ENCODE data around the gene MYCN. TPM values are rescaled to one million over a fixed set of nuclear protein-coding genes. Genes with fewer than 3 reads are reported as not detected.

MYCN gene
- total RNA-seq, 1 donor from 2014 or later: not detected

DNA sequence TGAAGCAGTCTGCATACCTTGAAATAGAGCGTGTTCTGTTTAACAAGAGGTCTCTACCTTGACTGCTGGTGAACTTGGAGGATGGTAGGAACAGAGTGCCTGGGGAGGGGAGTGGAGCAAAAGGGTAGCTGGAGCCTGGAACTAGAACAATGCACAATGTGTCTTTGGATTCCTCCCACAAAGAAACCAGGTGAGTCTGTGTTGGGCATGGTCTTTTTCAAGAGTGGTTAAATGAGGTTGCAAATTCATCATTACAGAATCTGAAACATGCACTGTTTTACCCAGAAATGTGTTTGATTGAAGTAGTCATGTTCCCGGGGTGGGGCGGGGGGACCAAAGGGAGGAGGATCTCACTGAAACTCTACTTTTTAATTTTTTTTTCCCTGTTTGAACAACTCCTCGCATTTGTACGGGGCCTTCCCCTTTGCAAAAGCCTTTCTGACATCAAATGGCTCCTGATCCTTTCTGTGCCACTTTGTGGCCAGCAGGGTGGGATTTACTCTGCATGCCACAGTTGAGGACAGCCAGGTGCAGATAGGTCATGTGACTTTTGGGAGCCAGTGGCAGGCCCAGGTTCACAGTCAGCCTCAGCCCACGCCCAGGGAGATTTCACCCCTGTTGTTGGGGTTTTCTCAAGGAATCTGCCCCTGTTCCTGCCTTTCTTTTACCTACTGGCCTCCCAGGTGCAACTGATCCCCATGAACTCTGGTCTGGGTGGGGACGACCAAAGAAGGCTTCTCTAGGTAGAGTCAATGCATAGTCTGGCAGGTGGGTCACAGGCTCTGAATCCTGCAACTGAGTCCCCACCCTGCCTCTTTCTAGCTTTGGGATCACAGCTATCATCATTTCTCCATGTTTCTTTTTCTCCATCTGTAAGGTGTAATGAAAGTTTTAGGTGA lies 28.2 kb downstream of the MYCN start:
- Mint-ChIP-seq H3K27ac (peak overlapping the region; percentile 2), H3K9me3 (peaks cover 5% of the 10 kb centered on the region), H3K27me3 (ENCODE audit: insufficient read depth) (peaks cover 3% of the 10 kb centered on the region), H3K4me1 (ENCODE audit: low read depth) (peaks cover 27% of the 10 kb centered on the region), H3K36me3 (ENCODE audit: low read depth) (no peaks in the 10 kb centered on the region), H3K4me3 (no peak overlapping the region)
- intact Hi-C loops (cut with micrococcal nuclease): no loop called here
- no peak for DNase-seq (ENCODE audit: low spot score)

- no peak overlapping the region for H3K27ac Mint-ChIP-seq
- peaks cover 27% of the 10 kb centered on the region for H3K4me1 Mint-ChIP-seq (ENCODE audit: low read depth)
- no peaks in the 10 kb centered on the region for H3K9me3 Mint-ChIP-seq
- no peaks in the 10 kb centered on the region for H3K36me3 Mint-ChIP-seq (ENCODE audit: low read depth)
- H3K27me3 Mint-ChIP-seq (ENCODE audit: insufficient read depth): peaks cover 3% of the 10 kb centered on the region
- intact Hi-C loops (cut with micrococcal nuclease): no loop called here
- DNase-seq (ENCODE audit: low spot score): no peak
- no peak overlapping the region for H3K4me3 Mint-ChIP-seq
Observed at GRCh38 chr2:15969214-15969613, 28.9 kb downstream of the MYCN start.

DNA sequence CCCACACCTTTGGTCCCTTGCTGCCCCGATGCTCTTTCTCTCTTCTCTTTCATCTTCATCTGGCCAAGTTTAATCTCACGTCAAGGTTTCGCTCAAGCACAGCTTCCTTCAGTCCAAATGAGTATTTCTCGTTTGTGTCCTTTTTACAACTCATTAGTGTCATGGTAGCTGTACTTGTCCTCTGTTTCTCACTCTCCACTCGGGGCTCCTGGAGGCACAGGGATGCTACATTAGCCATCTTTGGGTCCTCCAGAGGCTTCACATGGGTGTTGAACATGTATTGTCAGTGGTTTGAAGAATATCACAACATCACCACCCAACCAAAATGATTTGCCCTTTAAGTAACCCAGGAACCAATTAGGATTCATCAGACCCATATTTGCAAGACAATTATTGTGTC lies 30.4 kb downstream of the MYCN start:
- peaks cover 3% of the 10 kb centered on the region for H3K27me3 Mint-ChIP-seq (ENCODE audit: insufficient read depth)
- no peaks in the 10 kb centered on the region for H3K36me3 Mint-ChIP-seq (ENCODE audit: low read depth)
- peaks cover 23% of the 10 kb centered on the region for H3K4me1 Mint-ChIP-seq (ENCODE audit: low read depth)
- no peak overlapping the region for H3K4me3 Mint-ChIP-seq
- intact Hi-C loops (cut with micrococcal nuclease): no loop called here
- DNase-seq (ENCODE audit: low spot score): no peak
- H3K27ac Mint-ChIP-seq: no peak overlapping the region
- no peaks in the 10 kb centered on the region for H3K9me3 Mint-ChIP-seq

DNA sequence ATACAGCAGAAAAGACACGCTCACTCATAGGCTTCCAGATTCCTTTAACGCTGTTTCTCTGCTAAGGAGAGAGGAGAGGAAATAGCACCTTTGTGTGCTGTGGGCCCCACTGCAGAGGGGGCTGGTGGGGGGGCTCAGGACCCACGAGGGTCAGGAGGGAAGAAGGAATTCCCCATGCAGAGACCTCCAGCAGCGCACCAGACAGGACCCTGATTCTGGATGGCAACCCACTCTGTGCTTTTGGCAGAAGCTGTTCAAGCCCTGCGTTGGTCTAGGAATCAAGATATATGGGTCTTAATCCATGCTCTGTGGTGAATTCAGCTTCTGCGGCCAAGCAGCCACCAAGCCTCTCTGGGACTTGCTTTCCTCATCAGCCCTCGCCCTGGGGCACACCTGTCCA lies 31.0 kb downstream of the MYCN start:
- Mint-ChIP-seq H3K27me3 (ENCODE audit: insufficient read depth) (peaks cover 3% of the 10 kb centered on the region), H3K4me1 (ENCODE audit: low read depth) (peaks cover 17% of the 10 kb centered on the region), H3K9me3 (no peaks in the 10 kb centered on the region), H3K36me3 (ENCODE audit: low read depth) (no peaks in the 10 kb centered on the region), H3K4me3 (no peak overlapping the region), H3K27ac (no peak overlapping the region)
- intact Hi-C loops (cut with micrococcal nuclease): no loop called here
- DNase-seq (ENCODE audit: low spot score): no peak

DNA sequence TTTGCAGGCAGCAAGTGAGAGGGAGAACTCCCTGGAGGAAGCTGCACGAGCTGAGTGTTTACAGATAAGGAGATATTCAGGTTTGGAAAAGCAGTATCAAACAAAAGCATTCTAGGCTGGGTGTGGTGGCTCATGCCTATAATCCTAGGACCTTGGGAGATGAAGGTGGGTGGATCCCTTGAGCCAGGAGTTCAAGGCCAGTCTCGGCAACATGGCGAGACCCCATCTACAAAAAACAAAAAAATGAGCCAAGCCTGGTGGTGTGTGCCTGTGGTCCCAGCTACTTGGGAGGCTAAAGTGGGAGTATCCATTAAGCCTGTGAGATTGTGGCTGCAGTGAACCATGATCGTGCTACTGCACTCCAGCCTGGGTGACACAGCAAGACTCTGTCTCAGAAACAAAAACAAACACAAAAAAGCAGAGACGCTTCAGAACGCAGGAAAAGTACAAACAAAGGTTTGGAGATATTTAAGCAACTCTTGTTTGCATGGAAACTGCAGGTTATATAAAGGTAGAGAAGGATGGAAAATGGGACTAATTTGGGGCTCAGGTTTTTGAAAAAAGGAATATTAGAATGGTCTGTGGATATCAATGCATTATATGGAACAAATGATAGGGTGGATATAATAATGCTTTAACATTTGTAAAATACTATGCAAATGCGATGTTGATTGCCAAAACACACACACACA lies 31.6 kb downstream of the MYCN start:
- no peak overlapping the region for H3K27ac Mint-ChIP-seq
- H3K27me3 Mint-ChIP-seq (ENCODE audit: insufficient read depth): peaks cover 3% of the 10 kb centered on the region
- intact Hi-C loops (cut with micrococcal nuclease): no loop called here

DNA sequence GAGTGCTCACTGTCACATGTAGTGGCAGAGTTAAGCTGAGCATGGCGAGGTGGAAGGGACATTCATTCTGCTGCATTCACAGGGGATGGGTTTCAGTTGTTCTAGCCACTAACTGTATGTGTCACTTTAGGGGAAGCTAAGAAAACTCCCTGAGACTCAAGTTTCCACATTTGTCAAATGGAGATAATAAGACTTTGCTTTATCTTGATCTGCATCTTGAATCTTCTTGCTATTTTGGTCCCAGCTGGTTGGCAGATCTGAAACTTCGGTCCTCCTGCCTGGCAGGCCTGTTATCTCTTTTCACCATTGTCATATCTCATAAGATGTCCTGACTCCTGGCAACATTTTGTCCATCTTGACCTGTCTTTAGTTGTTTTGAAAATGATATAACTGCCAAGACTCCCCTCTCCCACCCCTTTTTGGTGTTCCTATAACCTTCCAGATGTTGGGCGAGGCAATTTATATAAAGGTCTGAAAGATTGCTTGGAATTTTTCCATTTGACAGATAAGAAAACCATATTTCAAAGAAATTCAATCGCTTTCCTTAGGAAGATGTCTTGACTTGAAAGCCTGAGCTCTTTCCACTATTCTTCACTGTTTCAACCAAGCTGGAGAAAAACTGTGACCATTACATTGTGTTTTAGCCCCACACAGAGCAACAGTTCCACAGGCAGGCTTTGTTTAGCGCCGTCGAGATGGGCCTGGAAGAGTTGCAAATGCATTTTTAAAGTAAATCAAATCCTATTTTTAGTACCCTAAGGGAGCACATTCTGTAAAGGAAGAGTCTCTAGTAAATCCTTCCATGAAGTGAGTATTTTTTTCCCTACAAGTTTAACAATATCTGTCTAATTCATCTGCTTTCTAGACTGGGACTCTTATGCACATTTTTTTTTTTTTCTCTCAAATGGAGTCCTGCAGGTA lies 33.4 kb downstream of the MYCN start:
- Mint-ChIP-seq H3K4me3 (no peak overlapping the region), H3K27ac (no peak overlapping the region), H3K9me3 (no peaks in the 10 kb centered on the region), H3K36me3 (ENCODE audit: low read depth) (no peaks in the 10 kb centered on the region), H3K27me3 (ENCODE audit: insufficient read depth) (peaks cover 3% of the 10 kb centered on the region), H3K4me1 (ENCODE audit: low read depth) (peaks cover 7% of the 10 kb centered on the region)
- no peak for DNase-seq (ENCODE audit: low spot score)
- intact Hi-C loops (cut with micrococcal nuclease): loop anchor here (1.0 kb wide), 1 partner anchor 46 kb away; no protein-coding TSS in a partner anchor

More for the DNA sequence above, 31.6 kb downstream of the MYCN start:
- no peaks in the 10 kb centered on the region for H3K36me3 Mint-ChIP-seq (ENCODE audit: low read depth)
- no peaks in the 10 kb centered on the region for H3K9me3 Mint-ChIP-seq
- H3K4me3 Mint-ChIP-seq: no peak overlapping the region
- DNase-seq (ENCODE audit: low spot score): no peak
- H3K4me1 Mint-ChIP-seq (ENCODE audit: low read depth): peaks cover 15% of the 10 kb centered on the region

GRCh38 chr2:15974565-15975260 lies 34.4 kb downstream of the MYCN start:
- intact Hi-C loops (cut with micrococcal nuclease): no loop called here
- H3K9me3 Mint-ChIP-seq: no peaks in the 10 kb centered on the region
- no peaks in the 10 kb centered on the region for H3K36me3 Mint-ChIP-seq (ENCODE audit: low read depth)
- no peak for DNase-seq (ENCODE audit: low spot score)
- H3K27me3 Mint-ChIP-seq (ENCODE audit: insufficient read depth): no peaks in the 10 kb centered on the region
- no peak overlapping the region for H3K27ac Mint-ChIP-seq
- H3K4me1 Mint-ChIP-seq (ENCODE audit: low read depth): peaks cover under 1% of the 10 kb centered on the region
- no peak overlapping the region for H3K4me3 Mint-ChIP-seq

- no peak overlapping the region for H3K27ac Mint-ChIP-seq
- no peak for DNase-seq (ENCODE audit: low spot score)
- no peak overlapping the region for H3K4me3 Mint-ChIP-seq
- no peaks in the 10 kb centered on the region for H3K4me1 Mint-ChIP-seq (ENCODE audit: low read depth)
- no peaks in the 10 kb centered on the region for H3K9me3 Mint-ChIP-seq
- H3K36me3 Mint-ChIP-seq (ENCODE audit: low read depth): no peaks in the 10 kb centered on the region
- H3K27me3 Mint-ChIP-seq (ENCODE audit: insufficient read depth): no peaks in the 10 kb centered on the region
- intact Hi-C loops (cut with micrococcal nuclease): no loop called here
Observed at GRCh38 chr2:15975261-15975600, 34.9 kb downstream of the MYCN start.

GRCh38 chr2:15975676-15976075 lies 35.3 kb downstream of the MYCN start:
- H3K4me3 Mint-ChIP-seq: no peak overlapping the region
- intact Hi-C loops (cut with micrococcal nuclease): no loop called here
- no peak overlapping the region for H3K27ac Mint-ChIP-seq
- H3K36me3 Mint-ChIP-seq (ENCODE audit: low read depth): no peaks in the 10 kb centered on the region
- H3K9me3 Mint-ChIP-seq: no peaks in the 10 kb centered on the region
- H3K4me1 Mint-ChIP-seq (ENCODE audit: low read depth): no peaks in the 10 kb centered on the region
- DNase-seq (ENCODE audit: low spot score): no peak
- H3K27me3 Mint-ChIP-seq (ENCODE audit: insufficient read depth): no peaks in the 10 kb centered on the region

- Mint-ChIP-seq H3K4me1 (ENCODE audit: low read depth) (no peaks in the 10 kb centered on the region), H3K27me3 (ENCODE audit: insufficient read depth) (no peaks in the 10 kb centered on the region), H3K9me3 (no peaks in the 10 kb centered on the region), H3K27ac (no peak overlapping the region), H3K36me3 (ENCODE audit: low read depth) (no peaks in the 10 kb centered on the region), H3K4me3 (no peak overlapping the region)
- DNase-seq (ENCODE audit: low spot score): no peak
- intact Hi-C loops (cut with micrococcal nuclease): no loop called here
Observed at GRCh38 chr2:15976354-15976753, 36.0 kb downstream of the MYCN start.

DNA sequence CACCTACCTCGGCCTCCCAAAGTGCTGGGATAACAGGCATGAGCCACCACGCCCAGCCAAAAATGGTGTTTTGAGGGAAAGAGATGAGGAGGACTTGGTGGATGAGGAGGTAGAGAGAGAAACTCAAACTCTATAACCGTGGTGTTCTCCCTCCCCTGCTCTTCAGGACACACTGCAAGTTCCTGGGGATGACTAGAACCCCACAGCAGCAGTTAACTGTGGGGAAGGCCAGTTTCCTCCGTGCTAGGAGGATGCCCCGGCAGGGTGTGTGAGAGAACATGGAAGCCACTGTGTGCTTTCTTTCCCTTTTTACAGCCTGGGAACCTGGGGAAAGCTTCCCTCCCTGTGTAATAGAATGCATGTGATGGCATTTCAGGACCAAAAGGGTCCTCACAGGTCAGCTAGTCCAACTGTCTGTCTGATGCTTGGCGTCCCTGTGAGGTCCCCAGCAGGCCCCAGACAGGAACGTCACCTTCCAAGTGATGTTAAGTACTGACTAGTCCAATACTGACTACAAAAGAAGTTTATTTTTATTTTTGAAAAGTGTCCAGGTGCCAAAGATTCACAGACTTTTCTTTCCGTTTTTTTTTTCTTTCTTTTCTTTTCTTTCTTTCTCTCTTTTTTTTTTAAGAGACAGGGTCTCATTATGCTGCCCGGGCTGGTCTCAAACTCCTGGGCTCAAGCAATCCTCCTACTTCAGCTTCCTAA lies 38.9 kb downstream of the MYCN start:
- DNase-seq (ENCODE audit: low spot score): no peak
- Mint-ChIP-seq H3K9me3 (no peaks in the 10 kb centered on the region), H3K27ac (no peak overlapping the region), H3K4me1 (ENCODE audit: low read depth) (no peaks in the 10 kb centered on the region), H3K4me3 (no peak overlapping the region), H3K36me3 (ENCODE audit: low read depth) (no peaks in the 10 kb centered on the region), H3K27me3 (ENCODE audit: insufficient read depth) (no peaks in the 10 kb centered on the region)
- intact Hi-C loops (cut with micrococcal nuclease): no loop called here
